Middle frontal gyrus (tissue), 1 donor: Measurements from ENCODE around the gene HSD17B13.

ENCODE experiments used
- DNase-seq: peaks from one replicate; pipeline ENCODE4 v3.0.0-alpha.2; 2015; ENCODE audit warnings: low spot score; ENCODE audit errors: extremely low spot score

The HSD17B13 gene

DNA sequence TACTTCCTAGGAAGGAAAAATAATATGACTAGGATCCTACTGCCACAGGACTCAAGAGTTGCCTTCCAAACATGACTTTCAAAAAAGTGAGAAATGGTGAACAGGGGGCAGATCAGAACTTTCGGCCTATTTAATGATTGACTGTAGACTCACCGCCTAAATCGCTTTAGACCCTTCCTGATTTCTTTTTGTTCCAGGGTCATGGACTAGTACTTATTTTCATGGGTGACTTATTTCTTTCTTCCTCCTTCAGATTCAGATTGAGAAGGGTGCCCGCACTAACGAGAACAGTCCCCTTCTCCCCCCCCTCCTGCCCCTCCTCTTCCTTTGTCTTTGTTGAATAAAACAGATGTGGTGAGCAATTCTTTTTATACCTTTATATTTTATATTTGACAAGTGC, 54.3 kb downstream of the HSD17B13 start:
- DNase-seq, result no peak

DNA sequence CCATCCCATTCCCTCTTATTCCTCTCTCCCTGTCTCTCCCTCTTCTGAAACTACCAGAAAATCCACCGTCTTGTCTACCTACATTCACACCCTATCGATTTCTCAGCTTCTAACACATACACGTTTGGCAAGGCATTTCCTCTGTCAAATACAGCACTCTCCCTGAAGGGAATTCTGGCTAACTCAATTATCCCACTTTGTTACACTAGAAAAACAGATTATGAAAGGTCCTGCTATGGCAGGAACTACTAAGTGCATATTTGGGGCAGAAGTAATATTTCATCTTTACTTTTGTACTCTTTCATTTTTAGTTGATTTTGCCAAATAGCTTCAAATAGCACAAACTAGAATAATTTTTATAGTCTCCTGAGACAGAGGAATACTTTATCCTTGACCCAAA, 55.7 kb downstream of the HSD17B13 start:
- no peak for DNase-seq

DNA sequence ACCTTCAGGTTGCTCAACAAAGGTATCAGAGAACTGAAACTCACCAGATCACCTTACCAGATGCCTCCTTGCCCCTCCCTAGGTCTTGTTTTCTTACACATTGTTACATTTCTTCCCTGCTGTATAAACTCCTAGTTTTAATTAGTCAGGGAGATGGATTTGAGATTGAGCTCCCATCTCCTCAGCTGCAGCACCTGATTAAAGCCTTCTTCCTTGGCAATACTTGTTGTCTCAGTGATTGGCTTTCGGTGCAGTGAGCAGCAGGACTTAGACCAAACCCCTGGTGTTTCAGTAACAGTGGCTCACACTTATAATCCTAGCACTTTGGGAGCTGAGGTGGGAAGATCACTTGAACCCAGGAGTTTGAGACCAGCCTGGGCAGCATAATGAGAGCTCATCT, 59.8 kb downstream of the HSD17B13 start:
- DNase-seq, result no peak

DNA sequence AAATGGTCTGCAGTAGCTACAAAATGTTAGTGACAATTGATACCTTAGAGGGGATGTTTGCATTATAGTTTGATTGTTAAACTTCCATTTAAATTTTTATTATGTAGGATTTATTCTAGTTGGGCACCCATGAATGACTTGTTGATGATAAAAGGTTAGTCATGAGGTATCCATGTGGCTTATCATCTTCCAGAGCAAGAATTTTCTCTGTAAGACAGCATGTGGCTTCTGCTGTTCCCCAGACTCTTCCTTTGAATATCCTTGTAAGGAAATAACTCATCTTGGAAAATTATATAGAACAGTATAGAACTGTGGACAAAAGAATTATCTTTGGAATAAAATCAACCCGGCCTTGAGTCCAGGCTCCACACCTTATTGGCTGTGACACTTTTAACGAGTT, 62.2 kb downstream of the HSD17B13 start:
- DNase-seq, result no peak

DNA sequence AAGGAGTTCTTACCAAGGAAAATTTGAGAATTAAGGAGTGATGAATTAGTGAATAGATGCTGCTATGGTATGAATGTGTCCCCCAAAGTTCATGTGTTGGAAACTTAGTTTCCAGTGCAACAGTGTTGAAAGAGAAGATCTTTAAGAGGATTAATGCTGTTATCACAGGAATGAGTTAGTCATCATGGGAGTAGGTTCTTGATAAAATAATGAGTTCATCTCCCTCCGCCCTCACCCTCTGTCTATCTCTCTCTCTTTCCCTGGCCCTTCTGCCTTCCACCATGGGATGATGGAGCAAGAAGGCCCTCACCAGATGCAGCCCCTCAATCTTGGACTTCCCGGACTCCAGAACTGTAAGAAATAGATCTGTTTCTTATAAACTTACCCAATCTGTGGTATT, 64.0 kb downstream of the HSD17B13 start:
- DNase-seq, result no peak

DNA sequence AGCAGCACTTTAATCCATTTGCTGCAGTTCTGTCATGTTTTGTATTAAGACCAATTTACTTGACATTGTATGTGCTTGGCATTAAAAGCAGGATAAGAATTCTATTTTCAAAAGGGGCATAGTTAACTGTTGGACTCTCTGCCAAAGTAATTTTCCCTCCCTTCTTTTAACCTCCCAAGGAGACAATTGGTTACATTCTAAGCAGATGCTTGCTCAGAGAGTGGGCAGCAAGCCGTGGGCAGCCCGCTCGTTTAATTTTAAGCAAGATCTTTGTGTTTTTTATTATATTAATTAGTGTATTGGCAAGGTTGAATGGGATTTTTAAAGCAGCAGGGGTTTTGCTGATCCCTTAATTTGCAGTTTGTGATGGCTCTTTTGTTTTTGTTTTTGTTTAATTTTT, 65.2 kb downstream of the HSD17B13 start:
- no peak for DNase-seq

DNA sequence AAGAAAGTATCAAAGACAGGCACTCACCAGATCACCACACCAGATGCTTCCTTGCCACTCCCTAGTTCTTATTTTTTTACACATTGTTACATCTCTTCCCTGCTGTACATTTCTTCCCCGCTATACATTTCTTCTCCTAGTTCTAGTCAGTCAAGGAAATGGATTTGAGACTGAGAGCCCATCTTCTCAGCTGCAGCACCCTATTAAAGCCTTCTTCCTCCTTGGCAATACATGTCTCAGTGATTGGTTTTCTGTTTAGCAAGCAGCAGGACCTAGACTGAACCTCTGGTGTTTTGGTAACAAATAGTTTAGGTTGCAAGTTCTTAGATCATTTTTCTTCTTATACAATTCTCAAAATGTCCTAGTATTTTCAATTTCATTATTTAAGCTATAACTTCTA, 66.9 kb downstream of the HSD17B13 start:
- DNase-seq, result no peak
